HFF-Myc (cell line): Measurements from ENCODE around the gene LTBP2.

ENCODE experiments used
- DNase-seq: peaks from one replicate; pipeline ENCODE4 v3.0.0-alpha.2; 2011; ENCODE audit warnings: low read depth; ENCODE audit errors: extremely low read depth
- H3K4me3 ChIP-seq: replicated peaks from 2 replicates; pipeline ENCODE4 v1.5.1; 2011; ENCODE audit warnings: low read depth, mild to moderate bottlenecking, control low read depth, low read length
- TF ChIP-seq, protein P1 (sequence below): IDR thresholded peaks from 2 replicates; pipeline ENCODE4 v1.5.1; 2012; ENCODE audit warnings: mild to moderate bottlenecking, low read depth, low read length, control low read depth; ENCODE audit errors: missing control alignments

LTBP2 gene

DNA sequence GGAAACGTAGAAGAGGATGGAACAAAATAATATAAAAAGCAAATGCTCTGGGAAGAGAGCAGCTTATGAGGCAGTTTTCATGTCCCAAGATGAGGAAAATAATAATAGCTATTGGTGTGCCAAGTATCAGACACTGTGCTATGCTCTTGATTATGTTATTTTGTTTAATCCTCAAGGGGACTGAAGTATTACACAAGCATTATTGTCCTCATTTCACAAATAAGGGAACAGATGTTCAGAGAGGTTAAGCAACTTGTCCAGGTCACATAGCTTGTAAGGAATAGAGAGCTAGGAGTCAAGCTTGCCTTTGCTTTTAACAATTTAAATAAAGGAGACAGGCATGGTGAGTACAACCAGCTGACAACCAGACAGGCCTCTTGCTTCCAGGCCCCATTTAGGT lies 26.9 kb upstream of the LTBP2 start:
- TF ChIP-seq, protein P1, sequence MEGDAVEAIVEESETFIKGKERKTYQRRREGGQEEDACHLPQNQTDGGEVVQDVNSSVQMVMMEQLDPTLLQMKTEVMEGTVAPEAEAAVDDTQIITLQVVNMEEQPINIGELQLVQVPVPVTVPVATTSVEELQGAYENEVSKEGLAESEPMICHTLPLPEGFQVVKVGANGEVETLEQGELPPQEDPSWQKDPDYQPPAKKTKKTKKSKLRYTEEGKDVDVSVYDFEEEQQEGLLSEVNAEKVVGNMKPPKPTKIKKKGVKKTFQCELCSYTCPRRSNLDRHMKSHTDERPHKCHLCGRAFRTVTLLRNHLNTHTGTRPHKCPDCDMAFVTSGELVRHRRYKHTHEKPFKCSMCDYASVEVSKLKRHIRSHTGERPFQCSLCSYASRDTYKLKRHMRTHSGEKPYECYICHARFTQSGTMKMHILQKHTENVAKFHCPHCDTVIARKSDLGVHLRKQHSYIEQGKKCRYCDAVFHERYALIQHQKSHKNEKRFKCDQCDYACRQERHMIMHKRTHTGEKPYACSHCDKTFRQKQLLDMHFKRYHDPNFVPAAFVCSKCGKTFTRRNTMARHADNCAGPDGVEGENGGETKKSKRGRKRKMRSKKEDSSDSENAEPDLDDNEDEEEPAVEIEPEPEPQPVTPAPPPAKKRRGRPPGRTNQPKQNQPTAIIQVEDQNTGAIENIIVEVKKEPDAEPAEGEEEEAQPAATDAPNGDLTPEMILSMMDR, result no peak
- no peak for DNase-seq
- no peak overlapping the region for H3K4me3 ChIP-seq

DNA sequence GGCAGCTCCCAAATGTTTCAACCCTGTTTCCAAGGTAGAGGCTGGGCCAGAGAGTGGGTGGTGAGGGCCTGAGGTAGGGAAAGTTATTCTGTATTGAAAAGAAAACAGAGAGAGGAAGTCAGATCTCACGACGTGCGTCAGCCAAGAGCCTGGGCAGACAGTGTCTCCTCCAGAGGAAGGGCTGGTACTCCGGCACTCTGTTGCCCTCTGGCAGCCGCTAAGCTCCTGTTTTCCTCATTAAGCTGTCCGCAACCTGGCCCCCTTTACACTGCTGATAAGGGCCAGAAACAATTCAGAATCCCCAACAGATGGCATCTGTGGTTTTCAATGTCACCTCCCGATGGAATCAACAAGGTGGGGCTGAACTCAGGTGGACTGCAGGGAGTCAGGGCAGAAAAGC lies 26.0 kb upstream of the LTBP2 start:
- no peak for DNase-seq
- H3K4me3 ChIP-seq, result no peak overlapping the region
- TF ChIP-seq, protein P1, result no peak

DNA sequence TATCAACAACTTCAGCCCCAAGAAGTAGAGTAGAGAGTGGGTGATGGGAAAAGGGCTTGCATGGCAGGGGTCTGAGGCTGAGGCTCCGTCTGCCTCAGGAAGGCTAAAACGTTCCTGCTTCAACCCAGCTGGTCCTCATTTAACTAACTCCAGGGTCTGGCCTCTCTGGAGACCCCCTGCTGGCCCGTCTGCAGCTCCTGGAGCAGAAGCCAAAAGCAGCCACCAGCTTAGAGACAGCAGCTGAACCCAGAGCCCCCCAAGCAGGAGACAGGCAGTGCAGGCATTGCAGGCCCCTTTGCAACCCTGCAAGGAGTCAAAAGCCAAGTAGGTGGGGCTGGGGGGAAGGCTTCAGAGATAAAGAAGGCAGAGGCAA lies 25.1 kb upstream of the LTBP2 start:
- TF ChIP-seq, protein P1, result no peak
- H3K4me3 ChIP-seq, result no peak overlapping the region
- no peak for DNase-seq

DNA sequence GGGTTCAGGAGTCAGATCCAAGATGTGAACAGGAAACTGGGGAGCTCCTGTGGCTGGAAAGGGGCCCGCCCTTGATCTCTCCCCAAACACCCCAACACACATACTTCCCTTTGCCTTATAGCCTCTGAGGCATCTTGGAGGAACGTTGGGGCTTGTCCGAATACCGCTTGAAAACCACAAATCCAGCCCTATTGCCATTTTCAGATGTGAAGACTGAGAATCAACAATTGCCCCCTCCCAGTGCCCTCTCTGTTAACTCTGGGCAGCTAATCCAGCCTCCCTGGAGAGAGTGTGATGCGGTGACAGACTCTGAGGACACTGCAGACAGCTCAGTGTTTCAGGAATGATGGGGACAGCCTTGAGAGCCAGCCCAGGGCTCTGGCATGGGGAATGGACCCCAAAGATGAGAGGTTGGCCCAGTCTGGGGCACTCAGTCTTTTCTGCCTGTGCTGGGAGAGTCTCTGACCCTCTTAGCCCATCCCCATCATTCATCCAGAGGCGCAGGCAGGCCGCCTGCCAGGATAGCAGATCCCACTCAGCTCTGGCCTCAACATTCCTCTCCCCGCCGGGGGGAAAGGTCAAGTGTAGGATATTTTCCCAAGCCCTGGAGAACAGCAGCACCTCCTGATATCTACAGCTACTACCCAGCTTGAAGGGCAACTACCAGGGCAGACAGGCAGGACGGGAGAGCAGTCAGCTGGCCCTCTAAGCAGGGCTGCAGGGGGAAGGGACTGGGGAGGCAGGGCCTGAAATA lies 24.6 kb upstream of the LTBP2 start:
- TF ChIP-seq, protein P1, result no peak
- DNase-seq, result no peak
- no peak overlapping the region for H3K4me3 ChIP-seq

GRCh38 chr14:74635847-74636246 lies 23.8 kb upstream of the LTBP2 start:
- TF ChIP-seq, protein P1, result no peak
- no peak for DNase-seq
- H3K4me3 ChIP-seq, result no peak overlapping the region

DNA sequence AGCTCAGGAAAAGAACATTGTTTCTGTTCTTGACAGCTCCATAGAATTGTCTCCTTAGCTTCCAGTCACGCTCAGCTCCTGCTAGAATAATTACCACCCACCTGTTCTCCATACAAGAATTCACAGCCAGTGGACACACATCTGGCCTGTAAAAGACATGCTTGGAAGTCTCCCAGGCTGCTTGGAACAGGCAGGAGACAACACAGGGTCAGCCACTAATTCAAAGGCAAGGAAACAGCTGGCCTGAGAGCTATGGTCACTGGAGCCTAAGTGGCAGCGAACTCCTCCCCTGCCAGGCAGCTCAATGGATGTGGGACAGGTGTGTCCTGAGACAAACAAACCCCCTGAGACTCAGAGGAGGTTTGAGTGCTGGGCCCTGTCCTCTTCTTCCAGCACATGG lies 22.9 kb upstream of the LTBP2 start:
- TF ChIP-seq, protein P1, result no peak
- H3K4me3 ChIP-seq, result no peak overlapping the region
- peak; percentile 51 for DNase-seq

- no peak for DNase-seq
- TF ChIP-seq, protein P1, result no peak
- no peak overlapping the region for H3K4me3 ChIP-seq
Observed at GRCh38 chr14:74634481-74634880, 22.4 kb upstream of the LTBP2 start.
